Ectodermal cell (in vitro differentiated cells): ENCODE data around the gene MAP2.
A peak's percentile ranks its signal among the peaks of the same experiment; 100 is the strongest.

Source experiments
- H3K27ac ChIP-seq: 2 replicates; pipeline ENCODE4 v1.7.0; 2013; ENCODE audit warnings: mild to moderate bottlenecking, low read depth, low read length; ENCODE audit not compliant: insufficient read depth, poor library complexity, severe bottlenecking
- H3K27me3 ChIP-seq: 2 replicates; pipeline ENCODE4 v1.7.0; 2013; ENCODE audit warnings: mild to moderate bottlenecking, low read length; ENCODE audit not compliant: insufficient read depth, control insufficient read depth, poor library complexity, severe bottlenecking
- H3K36me3 ChIP-seq: one replicate; pipeline ENCODE4 v1.7.0; 2013; ENCODE audit warnings: low read length; ENCODE audit not compliant: control insufficient read depth, insufficient read depth
- H3K4me1 ChIP-seq: one replicate; pipeline ENCODE4 v1.7.0; 2013; ENCODE audit warnings: low read length; ENCODE audit not compliant: control insufficient read depth, insufficient read depth
- H3K4me3 ChIP-seq: 2 replicates; pipeline ENCODE4 v1.7.0; 2013; ENCODE audit warnings: low read depth, low read length, control low read depth; ENCODE audit not compliant: insufficient read depth
- H3K9me3 ChIP-seq: 2 replicates; pipeline ENCODE4 v1.7.0; 2013; ENCODE audit warnings: mild to moderate bottlenecking, low read length, moderate library complexity; ENCODE audit not compliant: control insufficient read depth
- WGBS, 2 experiments: methylation state at CpG; one replicate each; pipeline ENCODE4 v1.1.7; 2013; ENCODE audit warnings: missing lambda C conversion rate in 2 of 2; 5-methylcytosine and 5-hydroxymethylcytosine counted together

Gene MAP2

DNA sequence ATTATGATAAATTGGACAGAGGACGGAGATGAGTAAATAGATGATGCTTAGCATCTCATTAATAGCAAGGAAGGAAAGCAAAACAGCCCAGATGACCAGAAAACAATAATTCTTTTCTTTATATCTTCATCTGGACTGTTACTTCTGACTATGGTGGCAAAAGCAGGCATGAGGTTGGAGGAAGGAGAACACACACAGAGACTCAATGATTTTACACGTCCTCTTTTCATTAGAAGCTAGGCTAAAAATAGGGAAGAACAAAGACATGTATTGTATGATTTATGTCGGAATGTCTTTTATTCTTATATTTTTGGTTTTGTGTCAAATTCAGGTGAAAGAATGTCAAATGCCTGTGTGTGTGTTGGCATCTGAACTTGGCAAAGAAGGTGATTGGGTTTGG, 137.1 kb downstream of the MAP2 start:
- Histone ChIP-seq H3K27me3 (no peaks in the 10 kb centered on the region), H3K27ac (no peak overlapping the region), H3K4me3 (no peak overlapping the region), H3K36me3 (no peaks in the 10 kb centered on the region), H3K4me1 (peaks cover under 1% of the 10 kb centered on the region), H3K9me3 (no peaks in the 10 kb centered on the region)
- 95 to 99% methylated on average over 2 to 3 of the region's 3 CpGs for WGBS, 2 experiments

DNA sequence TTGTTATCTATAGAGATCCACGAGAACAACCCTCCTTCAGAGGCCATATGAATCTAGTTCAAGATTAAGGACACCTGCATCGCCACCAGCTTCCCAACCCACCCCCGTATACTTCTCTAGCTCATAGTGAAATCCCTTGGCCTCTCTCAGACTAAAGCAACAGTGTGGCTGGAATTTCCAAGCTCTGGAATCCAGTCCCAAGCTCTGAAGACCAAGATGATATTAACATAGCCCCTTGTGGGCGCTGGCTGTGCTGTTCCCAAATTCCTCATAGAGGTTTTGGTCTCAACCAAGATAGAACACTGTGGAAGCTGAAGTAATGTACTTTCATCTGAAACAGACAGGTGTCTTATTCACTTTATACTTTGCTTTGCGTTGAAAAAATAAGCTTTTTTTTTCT, 139.6 kb downstream of the MAP2 start:
- Histone ChIP-seq H3K27ac (no peak overlapping the region), H3K27me3 (no peaks in the 10 kb centered on the region), H3K4me3 (no peak overlapping the region), H3K9me3 (no peaks in the 10 kb centered on the region), H3K36me3 (no peaks in the 10 kb centered on the region), H3K4me1 (peaks cover 7% of the 10 kb centered on the region)
- WGBS, 2 experiments, result 88 to 92% methylated on average over 5 of the region's 5 CpGs

DNA sequence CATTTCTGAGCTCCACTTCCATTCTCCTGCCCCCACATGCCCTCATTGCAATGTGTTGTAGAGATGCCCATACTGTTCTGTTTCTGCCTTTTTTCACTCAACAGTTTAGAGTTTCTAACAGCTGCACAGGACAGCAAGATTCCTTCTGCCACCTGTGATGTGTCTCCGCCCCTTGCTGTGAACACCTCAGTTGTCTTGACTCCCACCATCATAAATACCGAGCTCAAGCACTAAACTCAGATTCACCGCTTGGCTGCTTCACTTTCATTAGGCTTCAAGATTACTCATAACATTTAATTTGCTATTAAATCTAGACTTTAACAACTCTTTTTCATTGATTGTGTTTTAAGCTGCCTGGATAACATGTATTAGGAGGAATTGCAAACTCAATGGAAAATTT, 141.0 kb downstream of the MAP2 start:
- Histone ChIP-seq H3K4me3 (no peak overlapping the region), H3K4me1 (peaks cover 7% of the 10 kb centered on the region), H3K27ac (no peak overlapping the region), H3K36me3 (no peaks in the 10 kb centered on the region), H3K9me3 (no peaks in the 10 kb centered on the region), H3K27me3 (no peaks in the 10 kb centered on the region)
- WGBS, 2 experiments, result 94% methylated on average over 3 of the region's 3 CpGs

DNA sequence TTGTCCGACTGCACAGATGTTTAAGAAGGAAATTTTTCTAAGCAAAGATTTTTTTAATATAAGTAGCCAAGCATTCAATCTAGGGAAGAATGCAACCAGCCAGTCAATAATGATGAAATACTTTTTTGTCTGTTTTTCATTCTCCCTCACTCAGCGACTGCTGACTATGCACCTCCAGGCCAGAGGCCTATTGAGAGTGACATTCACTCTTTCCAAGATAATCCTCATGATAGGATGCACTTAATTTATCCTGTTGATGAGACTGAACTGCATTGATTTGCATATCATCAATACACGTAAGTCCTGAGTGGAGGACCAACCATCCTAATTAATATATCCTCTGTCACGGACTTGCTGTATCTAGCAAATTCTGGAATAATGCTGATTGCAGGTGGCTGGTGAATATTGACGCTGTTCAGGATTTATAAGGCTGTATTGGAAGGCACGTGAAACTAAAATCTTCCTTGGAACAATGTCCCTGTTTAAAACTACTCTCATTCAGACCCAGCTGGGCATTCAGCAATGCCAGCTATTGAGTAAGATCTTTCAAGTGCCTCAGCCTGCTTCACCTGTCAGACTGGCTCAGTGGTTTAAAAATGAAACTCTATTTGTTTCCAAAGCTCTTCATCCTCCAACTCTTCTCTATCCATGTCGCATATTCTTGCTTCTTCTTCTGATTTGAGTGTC, 142.2 kb downstream of the MAP2 start:
- Histone ChIP-seq H3K36me3 (no peaks in the 10 kb centered on the region), H3K9me3 (no peaks in the 10 kb centered on the region), H3K27me3 (no peaks in the 10 kb centered on the region), H3K27ac (no peak overlapping the region), H3K4me1 (peaks cover 7% of the 10 kb centered on the region), H3K4me3 (no peak overlapping the region)
- WGBS, 2 experiments, result 86 to 91% methylated on average over 7 of the region's 7 CpGs

DNA sequence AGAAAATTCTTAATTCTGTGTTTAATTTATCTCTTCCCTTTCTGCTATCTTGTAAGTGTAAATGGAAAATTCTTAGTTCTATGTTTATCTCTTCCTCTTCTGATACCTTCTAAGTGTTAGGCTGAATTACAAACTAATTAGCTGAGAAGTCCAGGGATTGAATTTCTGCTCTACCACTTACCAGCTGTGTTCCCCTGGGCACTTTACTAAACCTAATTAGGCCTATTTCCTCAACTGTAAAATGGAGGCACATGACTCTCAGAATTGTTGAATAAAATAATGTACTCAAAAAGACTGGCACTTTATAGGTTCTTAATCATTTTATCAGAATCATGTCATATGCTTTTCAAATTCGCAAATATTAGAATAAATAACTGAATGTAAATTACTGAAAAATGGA, 146.3 kb downstream of the MAP2 start:
- Histone ChIP-seq H3K4me3 (no peak overlapping the region), H3K4me1 (peaks cover 7% of the 10 kb centered on the region), H3K27ac (no peak overlapping the region), H3K27me3 (no peaks in the 10 kb centered on the region), H3K36me3 (no peaks in the 10 kb centered on the region), H3K9me3 (no peaks in the 10 kb centered on the region)
- WGBS, 2 experiments, result 83 to 100% methylated on average over 1 of the region's 1 CpG

DNA sequence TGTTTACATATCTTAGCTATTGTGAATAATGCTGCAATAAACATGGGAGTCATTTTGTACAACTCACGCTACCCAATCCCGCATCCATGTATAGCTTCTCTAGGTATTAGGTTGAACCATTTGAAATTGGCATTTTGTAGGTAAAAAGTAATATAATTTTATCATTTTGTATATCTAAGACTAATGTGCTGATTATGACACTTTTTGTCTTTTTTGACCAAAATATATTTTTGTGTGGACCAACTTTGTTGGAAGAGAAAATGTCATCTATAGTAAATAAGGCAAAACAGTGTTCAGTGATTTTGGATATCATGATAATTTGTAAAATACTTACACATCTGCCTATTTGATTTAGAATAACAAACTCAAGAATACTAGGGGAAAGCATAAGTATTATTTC, 150.7 kb downstream of the MAP2 start:
- peaks cover 24% of the 10 kb centered on the region for H3K4me1 ChIP-seq
- no peaks in the 10 kb centered on the region for H3K27me3 ChIP-seq
- H3K36me3 ChIP-seq, result no peaks in the 10 kb centered on the region
- no peaks in the 10 kb centered on the region for H3K9me3 ChIP-seq
- H3K4me3 ChIP-seq, result no peak overlapping the region
- WGBS, 2 experiments, result 100% methylated on average over 2 of the region's 2 CpGs
- no peak overlapping the region for H3K27ac ChIP-seq

DNA sequence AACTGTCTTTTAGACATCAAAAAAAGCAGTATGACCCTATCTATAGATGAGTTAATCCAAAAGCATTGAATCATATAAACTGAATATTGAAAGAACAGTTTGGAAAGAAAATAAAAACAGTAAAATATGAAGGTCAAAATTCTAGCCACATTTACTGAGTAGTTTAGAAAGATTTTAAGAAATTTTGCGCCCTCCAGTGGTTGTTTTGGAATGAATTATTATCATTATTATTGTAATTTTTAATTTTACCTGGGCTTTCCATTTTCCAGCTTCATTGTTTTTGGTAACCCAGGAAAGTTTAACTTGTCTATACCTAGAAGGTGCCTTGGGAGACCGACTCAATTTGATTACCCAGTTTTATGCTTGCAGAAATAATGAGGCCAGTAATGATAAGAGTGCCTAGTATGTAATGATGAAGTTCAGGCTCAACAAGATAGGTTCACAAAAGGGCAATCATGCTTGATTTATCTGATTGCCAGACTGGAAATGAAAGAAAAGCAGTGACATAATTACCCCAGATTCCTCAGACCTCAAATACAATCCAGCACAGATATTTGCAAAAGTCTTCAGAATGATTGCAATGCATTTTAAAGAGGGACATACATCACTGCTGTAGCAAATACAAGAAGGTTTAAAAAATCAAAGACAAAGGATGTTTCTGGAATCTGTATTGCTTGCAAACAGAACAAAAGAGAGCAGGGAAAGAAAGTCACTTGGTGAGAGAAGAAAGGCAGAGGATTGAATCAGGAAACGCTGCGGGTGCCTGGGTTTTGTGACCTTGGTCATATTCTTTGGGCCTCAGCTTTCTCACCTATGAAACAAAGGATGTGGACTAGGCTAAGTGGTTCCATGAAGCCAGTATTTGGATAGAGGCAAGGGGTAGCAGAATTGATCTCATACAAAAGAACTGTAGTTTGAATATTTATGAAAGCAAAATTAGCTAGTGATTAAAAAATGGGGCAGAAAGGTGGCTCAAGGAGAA, 153.8 kb downstream of the MAP2 start:
- Histone ChIP-seq H3K36me3 (no peaks in the 10 kb centered on the region), H3K4me3 (no peak overlapping the region), H3K27ac (peak overlapping the region; percentile 84), H3K9me3 (no peaks in the 10 kb centered on the region), H3K27me3 (no peaks in the 10 kb centered on the region), H3K4me1 (peaks cover 24% of the 10 kb centered on the region)
- WGBS, 2 experiments, result 27 to 40% methylated on average over 3 of the region's 4 CpGs

DNA sequence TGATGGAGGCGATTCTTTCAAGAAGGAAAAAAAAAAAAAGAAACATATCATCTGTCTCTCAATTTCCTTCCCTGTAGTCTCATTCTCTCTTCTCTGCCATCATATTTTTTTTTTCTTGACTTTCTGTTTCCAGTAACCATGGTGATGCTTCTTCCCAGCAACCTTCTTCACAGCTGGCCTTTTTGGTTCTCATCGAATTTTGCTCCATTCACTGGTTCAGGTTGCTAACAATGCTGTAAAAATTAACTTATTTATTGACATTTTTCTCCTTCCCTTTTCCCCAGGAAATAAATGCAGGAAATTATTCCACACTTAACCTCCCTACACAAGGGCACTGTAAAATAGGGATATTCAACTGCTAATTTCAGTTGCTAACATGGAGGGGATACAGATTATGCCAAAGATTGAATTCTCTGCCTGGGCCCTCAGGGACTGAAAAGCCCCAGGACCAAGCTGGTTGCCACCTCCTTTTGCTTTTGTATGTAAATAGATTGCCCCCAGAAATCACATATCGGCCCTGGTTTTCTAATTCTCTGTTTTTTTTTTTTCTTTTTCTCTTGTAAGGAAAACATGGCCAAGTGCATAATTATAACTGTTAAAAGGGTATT, 154.7 kb downstream of the MAP2 start:
- Histone ChIP-seq H3K4me1 (peaks cover 24% of the 10 kb centered on the region), H3K27me3 (no peaks in the 10 kb centered on the region), H3K9me3 (no peaks in the 10 kb centered on the region), H3K4me3 (no peak overlapping the region), H3K36me3 (peaks cover 3% of the 10 kb centered on the region), H3K27ac (peak overlapping the region; percentile 84)
- WGBS, 2 experiments, result 58 to 59% methylated on average over 2 of the region's 3 CpGs

DNA sequence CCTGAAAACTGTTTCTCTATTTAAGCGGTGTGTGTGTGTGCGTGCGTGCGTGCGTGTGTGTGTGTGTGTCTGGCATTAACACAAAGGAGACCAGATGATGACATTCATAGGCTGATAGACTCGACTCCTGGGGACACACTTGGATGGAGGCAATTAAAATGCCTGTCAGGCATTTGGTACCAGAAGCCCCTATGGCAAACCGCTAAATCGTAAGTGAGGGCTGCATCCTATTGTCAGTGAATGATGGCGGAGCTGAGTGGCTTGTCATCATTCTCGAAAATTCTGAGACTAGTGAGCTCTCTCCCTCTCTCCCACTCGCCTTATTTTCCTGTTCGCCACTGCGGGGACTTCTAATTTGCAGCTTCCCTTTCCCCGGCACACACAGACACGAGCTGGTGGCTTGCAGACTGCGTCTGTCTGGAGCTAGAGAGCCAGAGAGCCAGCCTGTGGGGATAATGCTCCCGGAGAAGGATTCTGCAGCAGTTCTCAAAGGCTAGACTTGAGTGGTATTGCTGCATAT, 155.4 kb downstream of the MAP2 start:
- Histone ChIP-seq H3K27me3 (no peaks in the 10 kb centered on the region), H3K27ac (peak overlapping the region; percentile 84), H3K4me1 (peaks cover 24% of the 10 kb centered on the region), H3K36me3 (peaks cover 5% of the 10 kb centered on the region), H3K4me3 (no peak overlapping the region), H3K9me3 (no peaks in the 10 kb centered on the region)
- WGBS, 2 experiments, result 41 to 45% methylated on average over 17 of the region's 17 CpGs

DNA sequence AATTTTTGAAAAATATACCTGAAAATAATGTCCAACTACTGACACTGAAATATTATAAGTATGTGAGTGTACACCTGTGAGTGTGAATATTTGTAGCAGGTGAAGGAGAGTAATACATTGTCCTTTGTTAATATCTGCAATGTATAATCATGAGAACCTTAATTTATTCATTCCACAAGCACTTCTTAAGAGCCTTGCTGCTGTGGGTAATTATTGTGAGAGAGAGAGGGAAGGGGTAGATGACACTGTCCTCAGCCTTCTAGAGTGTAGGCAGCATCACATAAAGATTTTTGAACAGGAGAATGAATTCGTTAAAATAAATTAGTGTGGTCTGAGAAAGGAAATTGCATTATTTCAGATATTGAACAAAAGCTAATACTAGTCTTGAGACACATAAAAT, 157.2 kb downstream of the MAP2 start:
- WGBS, 2 experiments, result 100% methylated on average over 1 of the region's 1 CpG
- Histone ChIP-seq H3K4me1 (peaks cover 24% of the 10 kb centered on the region), H3K4me3 (no peak overlapping the region), H3K9me3 (no peaks in the 10 kb centered on the region), H3K27me3 (no peaks in the 10 kb centered on the region), H3K36me3 (peaks cover 5% of the 10 kb centered on the region), H3K27ac (no peak overlapping the region)
